IMR-90 (cell line): ENCODE measurements around the gene CUX1. TPM values are rescaled to one million over a fixed set of nuclear protein-coding genes. Genes with fewer than 3 reads are reported as not detected.

Experiments used
- ATAC-seq: fragments of 200-7000 bp; cut with Tn5 transposase; 2 replicates; pipeline ENCODE4 v1.9.1; 2020; ENCODE audit warnings: low read depth, mild to moderate bottlenecking, moderate library complexity
- BruUV-seq: library from RNA; stranded (reverse); fragments of 400-500 nt; replicated peaks from 2 replicates; lab custom pipeline; 2021; lab: Mats Ljungman, UMichigan
- CTCF ChIA-PET: fragments of 300-600 bp; formaldehyde crosslinking; extraction: SDS; loops from one replicate; lab custom pipeline; 2021; ENCODE audit warnings: antibody characterized with exemption; lab: Yijun Ruan, JAX
- POLR2A ChIA-PET: fragments of 300-600 bp; sonication (Branson Sonifier 250); formaldehyde crosslinking; loops from one replicate; lab custom pipeline; 2022; ENCODE audit warnings: antibody characterized with exemption; ENCODE audit not compliant: unreplicated experiment; lab: Charles Lee
- DNase-seq: peaks from one replicate; pipeline ENCODE4 v3.0.0; 2013
- H2AFZ ChIP-seq: replicated peaks from 2 replicates; pipeline ENCODE3; 2013; ENCODE audit warnings: low read length, mild to moderate bottlenecking; ENCODE audit not compliant: poor library complexity
- H2AK5ac ChIP-seq: 2 replicates; pipeline ENCODE4 v1.6.1; 2013; ENCODE audit warnings: low read depth, low read length, inconsistent platforms
- H2AK9ac ChIP-seq: replicated peaks from 2 replicates; pipeline ENCODE3; 2013; ENCODE audit warnings: mild to moderate bottlenecking, low read depth, low read length, moderate library complexity; ENCODE audit not compliant: poor library complexity
- H2BK120ac ChIP-seq: 2 replicates; pipeline ENCODE4 v1.6.1; 2013; ENCODE audit warnings: low read depth, low read length, inconsistent platforms
- H2BK15ac ChIP-seq: 3 replicates; pipeline ENCODE4 v1.6.1; 2013; ENCODE audit warnings: low read depth, low read length, inconsistent platforms
- H2BK20ac ChIP-seq: 2 replicates; pipeline ENCODE4 v1.6.1; 2013; ENCODE audit warnings: low read depth, mild to moderate bottlenecking, inconsistent platforms, low read length, moderate library complexity
- H2BK5ac ChIP-seq: 2 replicates; pipeline ENCODE4 v1.6.1; 2013; ENCODE audit warnings: mild to moderate bottlenecking, low read depth, low read length, inconsistent platforms; ENCODE audit not compliant: poor library complexity, severe bottlenecking
- H3K14ac ChIP-seq: replicated peaks from 2 replicates; pipeline ENCODE4 v1.6.1; 2013; ENCODE audit warnings: low read depth, low read length, inconsistent platforms
- H3K18ac ChIP-seq: 2 replicates; pipeline ENCODE4 v1.6.1; 2013; ENCODE audit warnings: low read depth, low read length, control low read depth
- H3K23ac ChIP-seq: 2 replicates; pipeline ENCODE4 v1.6.1; 2013; ENCODE audit warnings: low read depth, low read length, inconsistent platforms
- H3K27ac ChIP-seq: 2 replicates; pipeline ENCODE4 v1.5.1; 2013; ENCODE audit warnings: mild to moderate bottlenecking, control low read depth, low read length; ENCODE audit not compliant: insufficient read depth
- H3K27me3 ChIP-seq: 2 replicates; pipeline ENCODE4 v1.6.1; 2013; ENCODE audit warnings: low read length; ENCODE audit not compliant: control insufficient read depth, insufficient read depth
- H3K36me3 ChIP-seq: 2 replicates; pipeline ENCODE4 v1.6.1; 2013; ENCODE audit warnings: low read length, mixed read lengths; ENCODE audit not compliant: control insufficient read depth, insufficient read depth
- H3K4ac ChIP-seq: 2 replicates; pipeline ENCODE4 v1.6.1; 2013; ENCODE audit warnings: low read depth, low read length, inconsistent platforms
- H3K4me1 ChIP-seq: 2 replicates; pipeline ENCODE4 v1.6.1; 2013; ENCODE audit warnings: low read length, mixed read lengths; ENCODE audit not compliant: control insufficient read depth, insufficient read depth
- H3K4me2 ChIP-seq: 2 replicates; pipeline ENCODE4 v1.6.1; 2013; ENCODE audit warnings: low read depth, mild to moderate bottlenecking, control low read depth, low read length, moderate library complexity
- H3K4me3 ChIP-seq: 2 replicates; pipeline ENCODE4 v1.5.1; 2013; ENCODE audit warnings: low read depth, mild to moderate bottlenecking, control low read depth, low read length, moderate library complexity; ENCODE audit not compliant: insufficient read depth
- H3K56ac ChIP-seq: 2 replicates; pipeline ENCODE4 v1.6.1; 2013; ENCODE audit warnings: low read length, inconsistent platforms; ENCODE audit not compliant: insufficient read depth; ENCODE audit errors: extremely low read depth
- H3K79me1 ChIP-seq, 2 experiments: 2 replicates each; pipeline ENCODE4 v1.6.1; 2013; ENCODE audit warnings: low read length in 2 of 2, inconsistent platforms in 1 of 2, low read depth in 1 of 2
- H3K9ac ChIP-seq: 2 replicates; pipeline ENCODE4 v1.6.1; 2013; ENCODE audit warnings: low read depth, low read length, control low read depth
- H3K9me1 ChIP-seq: 2 replicates; pipeline ENCODE4 v1.6.1; 2013; ENCODE audit warnings: low read length, inconsistent platforms; ENCODE audit not compliant: insufficient read depth
- H3K9me3 ChIP-seq: 2 replicates; pipeline ENCODE4 v1.6.1; 2013; ENCODE audit warnings: low read length; ENCODE audit not compliant: control insufficient read depth, insufficient read depth
- H4K20me1 ChIP-seq: 2 replicates; pipeline ENCODE4 v1.6.1; 2013; ENCODE audit warnings: low read length, inconsistent platforms; ENCODE audit not compliant: insufficient read depth
- H4K5ac ChIP-seq: 2 replicates; pipeline ENCODE4 v1.6.1; 2013; ENCODE audit warnings: mild to moderate bottlenecking, low read depth, low read length, control low read depth
- H4K8ac ChIP-seq, 2 experiments: 2 replicates each; pipeline ENCODE4 v1.6.1; 2013; ENCODE audit warnings: low read depth in 2 of 2, low read length in 2 of 2, control low read depth in 1 of 2, inconsistent platforms in 1 of 2
- H4K91ac ChIP-seq: 2 replicates; pipeline ENCODE4 v1.6.1; 2013; ENCODE audit warnings: low read depth, low read length, inconsistent platforms; ENCODE audit not compliant: insufficient read depth
- FOS ChIP-seq: fragments of 150-350 bp; IDR thresholded peaks from 2 replicates; pipeline ENCODE4 v1.6.1; 2016; ENCODE audit warnings: low read depth, low read length
- MAZ ChIP-seq: IDR thresholded peaks from 2 replicates; pipeline ENCODE4 v1.6.1; 2012; ENCODE audit warnings: low read depth, mild to moderate bottlenecking, low read length, improper control_type of control experiment, moderate library complexity, borderline replicate concordance
- NFE2L2 ChIP-seq: fragments of 150-350 bp; IDR thresholded peaks from 2 replicates; pipeline ENCODE4 v1.6.1; 2016; ENCODE audit warnings: low read depth, mild to moderate bottlenecking, low read length
- RAD21 ChIP-seq: IDR thresholded peaks from 2 replicates; pipeline ENCODE4 v1.6.1; 2012; ENCODE audit warnings: low read length, improper control_type of control experiment
- RCOR1 ChIP-seq: IDR thresholded peaks from 2 replicates; pipeline ENCODE4 v1.6.1; 2012; ENCODE audit warnings: mild to moderate bottlenecking, low read length, improper control_type of control experiment; ENCODE audit not compliant: insufficient replicate concordance
- SMC3 ChIP-seq: fragments of 150-350 bp; IDR thresholded peaks from 2 replicates; pipeline ENCODE4 v1.6.1; 2016; ENCODE audit warnings: low read depth, mild to moderate bottlenecking, antibody characterized with exemption, low read length, moderate library complexity
- WGBS, 2 experiments: methylation state at CpG; one replicate each; pipeline versions ENCODE4 v1.1.5 to v1.1.7; 2013; ENCODE audit warnings: missing lambda C conversion rate in 2 of 2; ENCODE audit not compliant: insufficient read length in 1 of 2; ENCODE audit errors: extremely low coverage in 2 of 2; 5-methylcytosine and 5-hydroxymethylcytosine counted together
- dilution Hi-C: fragments of 300-500 bp; cut with HindIII; formaldehyde crosslinking; loops from one replicate; pipeline ENCODE4 v1.14.3; 2018; ENCODE audit warnings: low sequenced_read_pairs; ENCODE audit not compliant: unreplicated experiment
- in situ Hi-C: fragments of 300-500 bp; cut with MboI; formaldehyde crosslinking; loops from 3 replicates; pipeline ENCODE4 v1.14.3; 2019; ENCODE audit warnings: low sequenced_read_pairs, inconsistent platforms, mixed read lengths
- intact Hi-C: fragments of 100-400 bp; cut with micrococcal nuclease; formaldehyde crosslinking; loops from 2 replicates; pipeline ENCODE4 v1.10.0; 2022
- polyA plus RNA-seq, 3 experiments: library from polyadenylated mRNA; depleted of rRNA; stranded (reverse); fragments of >200 nt; gene quantifications; 2 replicates each; pipeline ENCODE4 v1.2.3, GENCODE V29; 2012; ENCODE audit warnings: low replicate concordance in 1 of 3
- total RNA-seq: library from RNA; depleted of rRNA; stranded (reverse); fragments of >200 nt; gene quantifications from 2 replicates; pipeline ENCODE4 v1.2.3, GENCODE V29; 2012
- TF ChIP-seq, protein P1 (sequence below): fragments of 150-350 bp; IDR thresholded peaks from 2 replicates; pipeline ENCODE4 v1.6.1; 2016; ENCODE audit warnings: low read depth, mild to moderate bottlenecking, low read length, moderate library complexity, borderline replicate concordance
- TF ChIP-seq, protein P2 (sequence below): conservative IDR thresholded peaks from 2 replicates; pipeline ENCODE4 v1.5.1; 2012; ENCODE audit warnings: mild to moderate bottlenecking, low read depth, low read length, improper control_type of control experiment

The CUX1 gene
- total and polyA plus RNA-seq, 2 of the 4 experiments (the other 2 are of a cell fraction) = 19.7 to 46.4 TPM

DNA sequence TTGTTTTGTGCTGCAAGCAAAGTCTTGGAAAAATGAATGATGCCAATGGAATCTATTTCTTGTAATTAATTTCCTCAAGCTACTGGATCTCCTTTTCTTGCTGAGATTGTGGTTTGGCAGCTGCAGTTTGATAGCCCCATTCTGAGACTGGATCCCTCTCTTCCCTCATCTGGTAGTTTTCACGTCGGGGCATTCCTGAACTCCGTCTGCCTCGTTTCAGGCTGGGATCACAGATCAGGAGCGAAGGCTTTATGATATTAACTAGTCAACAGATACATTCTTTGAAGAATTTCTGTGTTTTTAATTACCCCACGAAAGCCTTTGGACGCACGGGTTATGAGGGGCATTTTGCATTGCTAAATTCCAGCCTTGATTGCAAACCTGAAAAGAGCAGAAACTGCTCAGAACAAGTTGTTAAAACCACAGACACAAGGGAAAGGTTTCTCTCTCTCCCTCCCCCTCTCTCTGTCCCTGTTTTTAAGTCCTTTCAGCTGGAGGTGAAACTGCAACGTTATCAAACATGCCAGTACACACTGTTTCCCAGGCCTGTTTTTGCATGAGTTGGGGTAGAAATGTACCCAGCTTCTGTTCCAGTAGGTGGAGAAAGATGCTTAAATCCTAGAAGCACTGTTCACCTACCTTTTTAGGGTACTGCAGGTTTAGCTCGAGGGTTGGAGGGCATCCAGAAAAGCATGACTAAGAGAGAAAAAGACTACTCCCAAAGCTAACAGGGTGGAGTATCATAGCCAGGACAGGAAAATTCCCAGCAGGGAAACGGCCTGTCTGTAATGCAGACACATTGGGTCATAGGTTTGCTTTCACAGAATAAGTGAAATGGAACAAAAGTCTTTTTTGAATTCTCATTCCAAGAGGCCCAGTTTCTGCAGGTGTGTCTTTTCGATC is 124.3 kb downstream of the CUX1 start:
- Histone ChIP-seq H3K27me3 (no peaks in the 10 kb centered on the region), H3K9me3 (peaks cover 2% of the 10 kb centered on the region), H3K18ac (no peak overlapping the region), H4K5ac (no peak overlapping the region), H2AFZ (peak overlapping the region; percentile 25), H2BK20ac (peak overlapping the region; percentile 53; the same call in 1 of the 2 replicates), H2AK9ac (no peak overlapping the region), H3K14ac (peak overlapping the region; percentile 38), H3K79me1 (peaks cover 41 to 89% of the 10 kb centered on the region in 2 experiments), H3K27ac (no peak overlapping the region), H3K4me3 (no peak overlapping the region), H3K9me1 (peaks cover 30% of the 10 kb centered on the region), H4K8ac (peak overlapping the region in 1 of 2 experiments; percentile 39; a peak in 1 of 4 replicates), H3K23ac (peak overlapping the region; percentile 11; the same call in 1 of the 2 replicates), H2BK5ac (peak overlapping the region; percentile 56), H3K36me3 (no peaks in the 10 kb centered on the region), H2BK15ac (no peak overlapping the region), H3K56ac (no peak overlapping the region), H4K91ac (no peak overlapping the region), H2AK5ac (peak overlapping the region; percentile 59; the same call in 1 of the 2 replicates), H4K20me1 (peaks cover 36% of the 10 kb centered on the region), H3K9ac (no peak overlapping the region), H3K4me2 (peak overlapping the region; percentile 15; the same call in 1 of the 2 replicates), H3K4me1 (peaks cover 27% of the 10 kb centered on the region), H2BK120ac (0 out of 2 replicates have a peak overlapping the region, but pooled peaks have one; percentile 11), H3K4ac (peak overlapping the region; percentile 37; the same call in 1 of the 2 replicates)
- CTCF ChIA-PET = no interaction called here
- peak; percentile 66 for ATAC-seq
- intact Hi-C loops (no loop called here), in situ Hi-C loops (no loop called here), dilution Hi-C loops (no loop called here)
- WGBS, 2 experiments = 30% methylated on average over 4 of the region's 12 CpGs; no CpG with 5 or more reads in 1 of the 2 experiments
- POLR2A ChIA-PET = no interaction called here
- DNase-seq = peak; percentile 72
- TF ChIP-seq NFE2L2 = no peak
- no peak for TF ChIP-seq FOS
- TF ChIP-seq SMC3 = no peak
- TF ChIP-seq MAZ = no peak
- TF ChIP-seq, protein P1, sequence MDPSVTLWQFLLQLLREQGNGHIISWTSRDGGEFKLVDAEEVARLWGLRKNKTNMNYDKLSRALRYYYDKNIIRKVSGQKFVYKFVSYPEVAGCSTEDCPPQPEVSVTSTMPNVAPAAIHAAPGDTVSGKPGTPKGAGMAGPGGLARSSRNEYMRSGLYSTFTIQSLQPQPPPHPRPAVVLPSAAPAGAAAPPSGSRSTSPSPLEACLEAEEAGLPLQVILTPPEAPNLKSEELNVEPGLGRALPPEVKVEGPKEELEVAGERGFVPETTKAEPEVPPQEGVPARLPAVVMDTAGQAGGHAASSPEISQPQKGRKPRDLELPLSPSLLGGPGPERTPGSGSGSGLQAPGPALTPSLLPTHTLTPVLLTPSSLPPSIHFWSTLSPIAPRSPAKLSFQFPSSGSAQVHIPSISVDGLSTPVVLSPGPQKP = no peak
- no peak for TF ChIP-seq RCOR1
- no peak for TF ChIP-seq RAD21
- TF ChIP-seq, protein P2, sequence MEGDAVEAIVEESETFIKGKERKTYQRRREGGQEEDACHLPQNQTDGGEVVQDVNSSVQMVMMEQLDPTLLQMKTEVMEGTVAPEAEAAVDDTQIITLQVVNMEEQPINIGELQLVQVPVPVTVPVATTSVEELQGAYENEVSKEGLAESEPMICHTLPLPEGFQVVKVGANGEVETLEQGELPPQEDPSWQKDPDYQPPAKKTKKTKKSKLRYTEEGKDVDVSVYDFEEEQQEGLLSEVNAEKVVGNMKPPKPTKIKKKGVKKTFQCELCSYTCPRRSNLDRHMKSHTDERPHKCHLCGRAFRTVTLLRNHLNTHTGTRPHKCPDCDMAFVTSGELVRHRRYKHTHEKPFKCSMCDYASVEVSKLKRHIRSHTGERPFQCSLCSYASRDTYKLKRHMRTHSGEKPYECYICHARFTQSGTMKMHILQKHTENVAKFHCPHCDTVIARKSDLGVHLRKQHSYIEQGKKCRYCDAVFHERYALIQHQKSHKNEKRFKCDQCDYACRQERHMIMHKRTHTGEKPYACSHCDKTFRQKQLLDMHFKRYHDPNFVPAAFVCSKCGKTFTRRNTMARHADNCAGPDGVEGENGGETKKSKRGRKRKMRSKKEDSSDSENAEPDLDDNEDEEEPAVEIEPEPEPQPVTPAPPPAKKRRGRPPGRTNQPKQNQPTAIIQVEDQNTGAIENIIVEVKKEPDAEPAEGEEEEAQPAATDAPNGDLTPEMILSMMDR = no peak
- no TSS peak for BruUV-seq
